Activated naive CD8-positive, alpha-beta T cell treated with anti-CD3 and anti-CD28 coated beads, Interleukin-2, amount 50 U/mL, for 24 hours (primary cell): Measurements from ENCODE around the gene LIN7B.
A peak's percentile ranks its signal among the peaks of the same experiment; 100 is the strongest.

ENCODE experiments used
- ATAC-seq: fragments of 150-1000 bp; cut with Tn5 transposase; one replicate; pipeline ENCODE4 v1.10.0; 2021
- DNase-seq: peaks from one replicate; pipeline ENCODE4 v3.0.0; 2021
- H3K27ac Mint-ChIP-seq: one replicate; pipeline ENCODE4 v1.8.0; 2021; ENCODE audit warnings: mild to moderate bottlenecking, mixed read lengths
- H3K27me3 Mint-ChIP-seq: one replicate; pipeline ENCODE4 v1.8.0; 2021; ENCODE audit warnings: mixed read lengths
- H3K36me3 Mint-ChIP-seq: one replicate; pipeline ENCODE4 v1.8.0; 2021; ENCODE audit warnings: low read depth, mixed read lengths
- H3K4me1 Mint-ChIP-seq: one replicate; pipeline ENCODE4 v1.8.0; 2021; ENCODE audit warnings: mixed read lengths
- H3K4me3 Mint-ChIP-seq: one replicate; pipeline ENCODE4 v1.8.0; 2021; ENCODE audit warnings: mild to moderate bottlenecking, moderate library complexity, mixed read lengths
- H3K9me3 Mint-ChIP-seq: one replicate; pipeline ENCODE4 v1.8.0; 2021; ENCODE audit warnings: mixed read lengths

LIN7B gene

GRCh38 chr19:49107625-49108459, 6.3 kb upstream of the LIN7B start:
- Mint-ChIP-seq H3K4me3 (no peak overlapping the region), H3K27ac (no peak overlapping the region), H3K36me3 (peaks cover 37% of the 10 kb centered on the region)

GRCh38 chr19:49109051-49109450, 5.1 kb upstream of the LIN7B start:
- peaks cover 14% of the 10 kb centered on the region for H3K4me1 Mint-ChIP-seq
- H3K27me3 Mint-ChIP-seq = no peaks in the 10 kb centered on the region
- no peak overlapping the region for H3K4me3 Mint-ChIP-seq
- ATAC-seq (no peak), DNase-seq (no peak)
- H3K36me3 Mint-ChIP-seq = peaks cover 37% of the 10 kb centered on the region
- no peak overlapping the region for H3K27ac Mint-ChIP-seq
- H3K9me3 Mint-ChIP-seq = no peaks in the 10 kb centered on the region

More at GRCh38 chr19:49107625-49108459, 6.3 kb upstream of the LIN7B start:
- H3K4me1 Mint-ChIP-seq = peaks cover 5% of the 10 kb centered on the region
- H3K27me3 Mint-ChIP-seq = no peaks in the 10 kb centered on the region
- no peaks in the 10 kb centered on the region for H3K9me3 Mint-ChIP-seq
- no peak for DNase-seq
- no peak for ATAC-seq

- no peak for DNase-seq
- no peak overlapping the region for H3K4me3 Mint-ChIP-seq
- ATAC-seq = no peak
- H3K27ac Mint-ChIP-seq = no peak overlapping the region
- H3K9me3 Mint-ChIP-seq = no peaks in the 10 kb centered on the region
- H3K4me1 Mint-ChIP-seq = peaks cover 14% of the 10 kb centered on the region
- no peaks in the 10 kb centered on the region for H3K27me3 Mint-ChIP-seq
- peaks cover 34% of the 10 kb centered on the region for H3K36me3 Mint-ChIP-seq
Measured at GRCh38 chr19:49109569-49110233, 4.5 kb upstream of the LIN7B start.

GRCh38 chr19:49110567-49110966, 3.6 kb upstream of the LIN7B start:
- Mint-ChIP-seq H3K27ac (no peak overlapping the region), H3K4me1 (peaks cover 13% of the 10 kb centered on the region), H3K4me3 (no peak overlapping the region), H3K27me3 (no peaks in the 10 kb centered on the region), H3K9me3 (no peaks in the 10 kb centered on the region), H3K36me3 (peaks cover 27% of the 10 kb centered on the region)
- DNase-seq (no peak), ATAC-seq (no peak)

- no peak overlapping the region for H3K27ac Mint-ChIP-seq
- peaks cover 13% of the 10 kb centered on the region for H3K4me1 Mint-ChIP-seq
- ATAC-seq (no peak), DNase-seq (no peak)
- no peaks in the 10 kb centered on the region for H3K27me3 Mint-ChIP-seq
- no peak overlapping the region for H3K4me3 Mint-ChIP-seq
- peaks cover 21% of the 10 kb centered on the region for H3K36me3 Mint-ChIP-seq
- no peaks in the 10 kb centered on the region for H3K9me3 Mint-ChIP-seq
Measured at GRCh38 chr19:49111218-49111998, 2.8 kb upstream of the LIN7B start.

- H3K4me1 Mint-ChIP-seq = peaks cover 27% of the 10 kb centered on the region
- ATAC-seq (no peak), DNase-seq (peak; percentile 53)
- H3K27ac Mint-ChIP-seq = no peak overlapping the region
- H3K4me3 Mint-ChIP-seq = peak overlapping the region; percentile 64
- H3K36me3 Mint-ChIP-seq = no peaks in the 10 kb centered on the region
- H3K9me3 Mint-ChIP-seq = no peaks in the 10 kb centered on the region
- H3K27me3 Mint-ChIP-seq = no peaks in the 10 kb centered on the region
Measured at GRCh38 chr19:49114630-49115363, 627 bp downstream of the LIN7B start.

GRCh38 chr19:49116544-49116943, 2.4 kb downstream of the LIN7B start:
- peaks cover 33% of the 10 kb centered on the region for H3K4me1 Mint-ChIP-seq
- ATAC-seq = no peak
- no peak overlapping the region for H3K27ac Mint-ChIP-seq
- no peak for DNase-seq
- no peaks in the 10 kb centered on the region for H3K9me3 Mint-ChIP-seq
- no peak overlapping the region for H3K4me3 Mint-ChIP-seq
- H3K27me3 Mint-ChIP-seq = peaks cover 9% of the 10 kb centered on the region
- H3K36me3 Mint-ChIP-seq = no peaks in the 10 kb centered on the region

- Mint-ChIP-seq H3K4me1 (peaks cover 33% of the 10 kb centered on the region), H3K27me3 (peaks cover 9% of the 10 kb centered on the region), H3K27ac (peak overlapping the region; percentile 76), H3K4me3 (peak overlapping the region; percentile 81), H3K9me3 (no peaks in the 10 kb centered on the region), H3K36me3 (no peaks in the 10 kb centered on the region)
- DNase-seq (no peak), ATAC-seq (no peak)
Measured at GRCh38 chr19:49117677-49118564, 3.8 kb downstream of the LIN7B start.

GRCh38 chr19:49118565-49119410, 4.6 kb downstream of the LIN7B start, which contains the start of gene C19orf73:
C19orf73 (minus strand) TSS chr19:49119143; CDS start chr19:49119022, 121 bp downstream.
- Mint-ChIP-seq H3K4me1 (peaks cover 27% of the 10 kb centered on the region), H3K4me3 (peak within 1 kb of the TSS; percentile 81), H3K36me3 (no peaks in the 10 kb centered on the region), H3K9me3 (no peaks in the 10 kb centered on the region), H3K27me3 (peaks cover 9% of the 10 kb centered on the region), H3K27ac (peak within 1 kb of the TSS; percentile 76)
- DNase-seq (peak; percentile 96), ATAC-seq (peak; percentile 80)

GRCh38 chr19:49119411-49120324, 5.5 kb downstream of the LIN7B start, which contains the start of gene PPFIA3:
PPFIA3 (plus strand) TSS chr19:49119544; CDS start chr19:49127874, 8,330 bp downstream.
- H3K27me3 Mint-ChIP-seq = peaks cover 9% of the 10 kb centered on the region
- ATAC-seq = no peak
- peak within 1 kb of the TSS; percentile 76 for H3K27ac Mint-ChIP-seq
- DNase-seq = no peak
- no peaks in the 10 kb centered on the region for H3K36me3 Mint-ChIP-seq
- peaks cover 24% of the 10 kb centered on the region for H3K4me1 Mint-ChIP-seq
- no peaks in the 10 kb centered on the region for H3K9me3 Mint-ChIP-seq
- H3K4me3 Mint-ChIP-seq = peak within 1 kb of the TSS; percentile 81

- Mint-ChIP-seq H3K27me3 (peaks cover 9% of the 10 kb centered on the region), H3K4me1 (peaks cover 20% of the 10 kb centered on the region), H3K36me3 (no peaks in the 10 kb centered on the region), H3K9me3 (no peaks in the 10 kb centered on the region), H3K4me3 (peak overlapping the region; percentile 51), H3K27ac (no peak overlapping the region)
- DNase-seq (no peak), ATAC-seq (no peak)
Measured at GRCh38 chr19:49120325-49120683, 6.1 kb downstream of the LIN7B start.

- Mint-ChIP-seq H3K4me1 (peaks cover 20% of the 10 kb centered on the region), H3K36me3 (no peaks in the 10 kb centered on the region), H3K27me3 (peaks cover 9% of the 10 kb centered on the region), H3K9me3 (no peaks in the 10 kb centered on the region), H3K27ac (no peak overlapping the region), H3K4me3 (peak overlapping the region; percentile 51)
- no peak for ATAC-seq
- DNase-seq = no peak
Measured at GRCh38 chr19:49120868-49121267, 6.7 kb downstream of the LIN7B start.
